DND-41 (cell line): Measurements from ENCODE around the gene ANKLE2.
A peak's percentile ranks its signal among the peaks of the same experiment; 100 is the strongest.

Experiments used
- ATAC-seq: fragments of 200-7000 bp; cut with Tn5 transposase; 3 replicates; pipeline ENCODE4 v1.9.1; 2021; ENCODE audit warnings: low read depth; ENCODE audit not compliant: insufficient read depth
- DNase-seq: peaks from one replicate; pipeline ENCODE4 v3.0.0-alpha.2; 2020
- H2AFZ ChIP-seq: 2 replicates; pipeline ENCODE4 v1.6.0; 2012; ENCODE audit warnings: low read depth, low read length
- H3K27ac ChIP-seq: 2 replicates; pipeline ENCODE4 v1.5.1; 2012; ENCODE audit warnings: low read length, inconsistent platforms
- H3K27me3 ChIP-seq: fragments of 200-600 bp; sonication (generic); 2 replicates; pipeline ENCODE4 v1.6.0; 2012; ENCODE audit warnings: low read length, mild to moderate bottlenecking, inconsistent platforms; ENCODE audit not compliant: insufficient read depth, poor library complexity
- H3K36me3 ChIP-seq: 2 replicates; pipeline ENCODE4 v1.5.1; 2012; ENCODE audit warnings: low read length, inconsistent platforms; ENCODE audit not compliant: insufficient read depth
- H3K4me1 ChIP-seq: 2 replicates; pipeline ENCODE4 v1.5.1; 2012; ENCODE audit warnings: mild to moderate bottlenecking, low read length; ENCODE audit not compliant: insufficient read depth
- H3K4me2 ChIP-seq: 2 replicates; pipeline ENCODE4 v1.6.0; 2012; ENCODE audit warnings: mild to moderate bottlenecking, moderate library complexity, low read length, inconsistent platforms; ENCODE audit not compliant: insufficient read depth
- H3K4me3 ChIP-seq, 2 experiments: fragments of 200-600 bp in 1 of 2; shearing (Covaris generic) in 1 of 2; 2 replicates each; pipeline ENCODE4 v1.5.1; 2012 to 2016; ENCODE audit warnings: inconsistent platforms in 2 of 2, low read length in 2 of 2, mild to moderate bottlenecking in 2 of 2, low read depth in 1 of 2, moderate library complexity in 1 of 2
- H3K79me2 ChIP-seq: 2 replicates; pipeline ENCODE4 v1.6.0; 2012; ENCODE audit warnings: low read length, inconsistent platforms; ENCODE audit not compliant: insufficient read depth
- H3K9ac ChIP-seq: 2 replicates; pipeline ENCODE4 v1.6.0; 2012; ENCODE audit warnings: low read depth, mild to moderate bottlenecking, inconsistent platforms, low read length, moderate library complexity
- H3K9me3 ChIP-seq: 2 replicates; pipeline ENCODE4 v1.5.1; 2012; ENCODE audit warnings: low read length, moderate library complexity, mild to moderate bottlenecking, inconsistent platforms; ENCODE audit not compliant: insufficient read depth, severe bottlenecking
- H4K20me1 ChIP-seq: 2 replicates; pipeline ENCODE4 v1.6.0; 2012; ENCODE audit warnings: low read length; ENCODE audit not compliant: insufficient read depth
- EZH2 ChIP-seq: IDR thresholded peaks from 3 replicates; pipeline ENCODE4 v1.6.1; 2012; ENCODE audit warnings: borderline replicate concordance, low read depth, mild to moderate bottlenecking, moderate library complexity, low read length, inconsistent platforms; ENCODE audit not compliant: severe bottlenecking
- TF ChIP-seq, protein P1 (sequence below): IDR thresholded peaks from 2 replicates; pipeline ENCODE4 v1.5.1; 2012; ENCODE audit warnings: borderline replicate concordance, low read length, moderate library complexity, mild to moderate bottlenecking; ENCODE audit not compliant: poor library complexity, severe bottlenecking; ENCODE audit errors: extremely low read depth

The ANKLE2 gene

DNA sequence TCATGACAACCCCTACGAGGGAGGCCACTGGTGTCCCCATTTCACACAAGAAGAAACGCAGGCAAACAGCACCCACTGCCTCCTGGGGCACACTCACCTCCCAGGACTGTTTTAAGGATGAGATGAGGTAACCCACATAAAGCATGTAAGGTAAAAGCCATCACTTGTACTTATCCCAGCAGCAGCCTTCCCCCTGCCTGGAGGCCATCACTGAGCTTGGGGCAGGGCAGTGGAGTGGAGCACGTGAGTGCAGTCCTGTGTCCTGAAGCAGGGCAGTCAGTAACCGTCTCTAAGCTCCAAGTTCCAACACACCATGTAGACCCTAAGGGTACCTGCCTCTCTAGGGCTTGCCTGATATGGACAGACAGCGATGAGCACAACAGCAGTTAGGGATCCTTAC is 76.2 kb downstream of the ANKLE2 start:
- Histone ChIP-seq H3K4me2 (peak overlapping the region; percentile 64), H2AFZ (no peak overlapping the region), H3K9me3 (no peaks in the 10 kb centered on the region), H3K27me3 (no peaks in the 10 kb centered on the region), H3K27ac (peak overlapping the region; percentile 12), H3K36me3 (peaks cover 37% of the 10 kb centered on the region), H3K4me1 (peaks cover 33% of the 10 kb centered on the region), H4K20me1 (peaks cover 56% of the 10 kb centered on the region), H3K79me2 (peaks cover 83% of the 10 kb centered on the region), H3K9ac (peak overlapping the region; percentile 99), H3K4me3 (peak overlapping the region; percentile 82; a peak in 3 of 4 replicates)
- ATAC-seq (no peak), DNase-seq (no peak)
- TF ChIP-seq, protein P1, sequence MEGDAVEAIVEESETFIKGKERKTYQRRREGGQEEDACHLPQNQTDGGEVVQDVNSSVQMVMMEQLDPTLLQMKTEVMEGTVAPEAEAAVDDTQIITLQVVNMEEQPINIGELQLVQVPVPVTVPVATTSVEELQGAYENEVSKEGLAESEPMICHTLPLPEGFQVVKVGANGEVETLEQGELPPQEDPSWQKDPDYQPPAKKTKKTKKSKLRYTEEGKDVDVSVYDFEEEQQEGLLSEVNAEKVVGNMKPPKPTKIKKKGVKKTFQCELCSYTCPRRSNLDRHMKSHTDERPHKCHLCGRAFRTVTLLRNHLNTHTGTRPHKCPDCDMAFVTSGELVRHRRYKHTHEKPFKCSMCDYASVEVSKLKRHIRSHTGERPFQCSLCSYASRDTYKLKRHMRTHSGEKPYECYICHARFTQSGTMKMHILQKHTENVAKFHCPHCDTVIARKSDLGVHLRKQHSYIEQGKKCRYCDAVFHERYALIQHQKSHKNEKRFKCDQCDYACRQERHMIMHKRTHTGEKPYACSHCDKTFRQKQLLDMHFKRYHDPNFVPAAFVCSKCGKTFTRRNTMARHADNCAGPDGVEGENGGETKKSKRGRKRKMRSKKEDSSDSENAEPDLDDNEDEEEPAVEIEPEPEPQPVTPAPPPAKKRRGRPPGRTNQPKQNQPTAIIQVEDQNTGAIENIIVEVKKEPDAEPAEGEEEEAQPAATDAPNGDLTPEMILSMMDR: no peak
- TF ChIP-seq EZH2: no peak

- H3K4me1 ChIP-seq: peaks cover 4% of the 10 kb centered on the region; the same call in 1 of the 2 replicates
- H3K27me3 ChIP-seq: no peaks in the 10 kb centered on the region
- TF ChIP-seq EZH2: no peak
- TF ChIP-seq, protein P1: no peak
- peaks cover 82% of the 10 kb centered on the region for H3K79me2 ChIP-seq
- no peak overlapping the region for H2AFZ ChIP-seq
- peaks cover 87% of the 10 kb centered on the region for H4K20me1 ChIP-seq
- H3K9ac ChIP-seq: no peak overlapping the region
- no peak for DNase-seq
- H3K4me2 ChIP-seq: no peak overlapping the region
- peaks cover 94% of the 10 kb centered on the region for H3K36me3 ChIP-seq
- no peak overlapping the region for H3K27ac ChIP-seq
- H3K9me3 ChIP-seq: no peaks in the 10 kb centered on the region
- no peak for ATAC-seq
- no peak overlapping the region for H3K4me3 ChIP-seq
Observed at GRCh38 chr12:132677492-132677891, 84.1 kb downstream of the ANKLE2 start.

DNA sequence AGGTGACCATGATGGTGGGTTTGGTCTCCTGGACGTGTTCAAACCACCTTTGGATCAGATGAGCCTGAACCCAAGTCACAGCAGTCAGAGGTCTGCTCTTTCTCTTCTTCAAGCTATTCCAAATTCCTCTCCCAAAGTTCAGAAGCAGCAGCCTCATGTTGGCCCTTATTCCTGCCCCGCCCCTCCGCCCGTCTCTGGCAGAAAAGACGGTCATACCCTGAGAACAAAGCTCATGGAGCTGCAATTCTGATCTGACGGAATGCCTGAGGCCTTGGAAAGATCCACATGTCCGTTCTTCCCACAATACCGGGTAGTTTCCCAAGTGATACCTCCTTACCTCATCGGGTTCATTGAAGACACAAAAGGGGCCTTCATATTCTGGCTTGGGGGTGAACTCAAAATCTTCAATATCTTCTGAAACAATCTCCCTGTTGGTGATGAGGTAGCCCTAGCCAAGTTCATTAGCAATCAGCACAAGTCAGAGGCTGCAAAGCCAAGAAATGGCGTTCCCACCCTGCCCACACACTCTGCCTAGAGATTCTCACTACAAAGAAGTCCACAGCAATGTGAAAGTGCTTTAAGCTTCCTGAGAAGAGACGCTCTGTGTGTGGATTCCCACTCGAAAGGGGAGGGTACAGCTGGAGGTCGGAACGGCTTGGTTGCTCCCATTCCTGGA is 85.7 kb downstream of the ANKLE2 start:
- no peaks in the 10 kb centered on the region for H3K9me3 ChIP-seq
- H3K4me2 ChIP-seq: no peak overlapping the region
- peaks cover 3% of the 10 kb centered on the region; the same call in 1 of the 2 replicates for H3K4me1 ChIP-seq
- no peak overlapping the region for H3K9ac ChIP-seq
- no peak for DNase-seq
- ATAC-seq: no peak
- no peak for TF ChIP-seq EZH2
- TF ChIP-seq, protein P1: no peak
- H2AFZ ChIP-seq: no peak overlapping the region
- H3K79me2 ChIP-seq: peaks cover 67% of the 10 kb centered on the region
- peaks cover 82% of the 10 kb centered on the region for H4K20me1 ChIP-seq
- H3K27ac ChIP-seq: no peak overlapping the region
- H3K4me3 ChIP-seq: no peak overlapping the region
- peaks cover 99% of the 10 kb centered on the region for H3K36me3 ChIP-seq
- no peaks in the 10 kb centered on the region for H3K27me3 ChIP-seq
